Fibroblast of skin of back (primary cell): ENCODE measurements around the gene ZNF804A. TPM values are rescaled to one million over a fixed set of nuclear protein-coding genes. Genes with fewer than 3 reads are reported as not detected.

Experiments
- DNase-seq: peaks from one replicate; pipeline ENCODE4 v3.0.0-alpha.2; 2013
- polyA plus RNA-seq, 2 experiments: library from polyadenylated mRNA; unstranded; fragments of 120-200 nt; gene quantifications; one replicate each; pipeline ENCODE4 v1.2.1, GENCODE V29; 2013; ENCODE audit not compliant: insufficient read length in 2 of 2

The ZNF804A gene
- 0.17 TPM for polyA plus RNA-seq (2013, experiment 1 of 2; ENCODE audit: insufficient read length)
- polyA plus RNA-seq (2013, experiment 2 of 2; ENCODE audit: insufficient read length): 0.18 TPM

- peak; percentile 61 for DNase-seq
Measured at GRCh38 chr2:184598316-184599053, at the start of gene ZNF804A. ZNF804A (plus strand) TSS chr2:184598529; CDS start chr2:184598960, 431 bp downstream.

- DNase-seq: no peak
Measured at GRCh38 chr2:184549153-184549552, 49.2 kb upstream of the ZNF804A start.

GRCh38 chr2:184551626-184552025 is 46.7 kb upstream of the ZNF804A start:
- DNase-seq: no peak

- DNase-seq: peak; percentile 6
Measured at GRCh38 chr2:184554736-184555135, 43.6 kb upstream of the ZNF804A start.

- DNase-seq: no peak
Measured at GRCh38 chr2:184555352-184555751, 43.0 kb upstream of the ZNF804A start.

- DNase-seq: no peak
Measured at GRCh38 chr2:184556639-184557038, 41.7 kb upstream of the ZNF804A start.

- no peak for DNase-seq
Measured at GRCh38 chr2:184558713-184559464, 39.4 kb upstream of the ZNF804A start.

- no peak for DNase-seq
Measured at GRCh38 chr2:184560603-184561002, 37.7 kb upstream of the ZNF804A start.

- DNase-seq: no peak
Measured at GRCh38 chr2:184562532-184562931, 35.8 kb upstream of the ZNF804A start.

GRCh38 chr2:184564092-184564491 is 34.2 kb upstream of the ZNF804A start:
- no peak for DNase-seq

GRCh38 chr2:184566716-184567115 is 31.6 kb upstream of the ZNF804A start:
- no peak for DNase-seq

GRCh38 chr2:184577056-184577455 is 21.3 kb upstream of the ZNF804A start:
- no peak for DNase-seq

- no peak for DNase-seq
Measured at GRCh38 chr2:184577743-184578142, 20.6 kb upstream of the ZNF804A start.

GRCh38 chr2:184579226-184579625 is 19.1 kb upstream of the ZNF804A start:
- no peak for DNase-seq

- DNase-seq: no peak
Measured at GRCh38 chr2:184581391-184581790, 16.9 kb upstream of the ZNF804A start.

- DNase-seq: no peak
Measured at GRCh38 chr2:184589261-184589660, 9.1 kb upstream of the ZNF804A start.

- DNase-seq: peak; percentile 54
Measured at GRCh38 chr2:184596819-184597411, 1.4 kb upstream of the ZNF804A start.

- peak; percentile 35 for DNase-seq
Measured at GRCh38 chr2:184597571-184597991, 748 bp upstream of the ZNF804A start.

GRCh38 chr2:184598002-184598315 is 370 bp upstream of the ZNF804A start:
- DNase-seq: no peak

GRCh38 chr2:184599054-184599871 is 934 bp downstream of the ZNF804A start:
- no peak for DNase-seq

GRCh38 chr2:184599872-184600222 is 1.5 kb downstream of the ZNF804A start:
- no peak for DNase-seq

- no peak for DNase-seq
Measured at GRCh38 chr2:184602734-184603133, 4.4 kb downstream of the ZNF804A start.

- DNase-seq: no peak
Measured at GRCh38 chr2:184610891-184611290, 12.6 kb downstream of the ZNF804A start.
